GM19455 (cell line): ENCODE measurements around the gene AHCTF1.
A peak's percentile ranks its signal among the peaks of the same experiment; 100 is the strongest.
"Not testable (repeated sequence)": the region's sequence is repeated elsewhere in the genome, so short reads cannot be mapped to it uniquely, and the experiment has no call there.

Source experiments
- ATAC-seq: cut with Tn5 transposase; IDR thresholded peaks from one replicate; pipeline ENCODE4 v1.9.1; 2021; ENCODE audit not compliant: unreplicated experiment

AHCTF1 gene

GRCh38 chr1:246840761-246841160, 91.0 kb downstream of the AHCTF1 start:
- not testable (repeated sequence) for ATAC-seq

DNA sequence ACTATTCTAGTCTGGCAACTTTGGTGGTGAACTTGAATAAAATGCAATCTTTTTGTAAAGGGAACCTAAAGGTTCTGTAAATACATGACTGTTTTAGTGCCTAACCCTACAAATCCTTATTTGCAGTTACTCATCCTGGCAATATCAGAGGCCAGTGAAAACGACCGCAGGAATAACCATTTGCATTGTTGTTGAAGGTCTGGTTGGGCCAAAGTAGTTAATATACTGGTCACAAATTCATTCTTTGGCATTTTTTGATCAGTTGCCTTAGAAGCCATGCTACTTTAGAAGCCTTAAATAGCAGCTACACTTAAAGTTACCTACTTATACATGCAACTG, 93.7 kb downstream of the AHCTF1 start:
- no peak for ATAC-seq

- ATAC-seq = peak; percentile 62
Measured at GRCh38 chr1:246837418-246838117, 94.2 kb downstream of the AHCTF1 start.

GRCh38 chr1:246836209-246836966, 95.4 kb downstream of the AHCTF1 start:
- ATAC-seq = no peak

- ATAC-seq = no peak
Measured at GRCh38 chr1:246831543-246831942, 100.2 kb downstream of the AHCTF1 start.

- ATAC-seq = no peak
Measured at GRCh38 chr1:246828818-246829217, 102.9 kb downstream of the AHCTF1 start.

- no peak for ATAC-seq
Measured at GRCh38 chr1:246827396-246827795, 104.4 kb downstream of the AHCTF1 start.

DNA sequence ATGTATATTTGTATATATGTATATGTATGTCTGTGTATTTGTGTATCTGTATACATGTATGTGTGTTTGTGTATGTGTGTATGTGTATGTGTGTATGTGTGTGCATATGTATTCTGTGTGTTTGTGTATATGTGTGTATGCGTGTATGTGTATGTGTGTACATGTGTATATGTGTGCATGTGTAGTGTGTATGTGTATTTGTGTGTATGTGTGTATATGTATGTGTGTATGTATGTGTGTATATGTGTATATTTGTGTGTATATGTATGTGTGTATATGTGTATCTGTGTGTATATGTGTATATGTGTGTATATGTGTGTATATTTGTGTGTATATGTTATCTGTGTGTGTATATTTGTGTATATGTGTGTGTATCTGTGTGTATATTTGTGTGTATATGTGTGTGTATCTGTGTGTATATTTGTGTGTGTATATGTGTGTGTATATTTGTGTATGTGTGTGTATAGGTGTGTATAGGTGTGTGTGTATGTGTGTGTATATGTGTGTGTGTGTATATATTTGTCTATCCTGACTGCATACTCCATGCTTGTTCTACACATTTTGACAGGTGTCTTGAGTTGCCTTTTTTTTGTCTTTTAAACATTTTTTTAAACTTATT, 106.1 kb downstream of the AHCTF1 start:
- ATAC-seq = no peak

- no peak for ATAC-seq
Measured at GRCh38 chr1:246824541-246824940, 107.2 kb downstream of the AHCTF1 start.

- not testable (repeated sequence) for ATAC-seq
Measured at GRCh38 chr1:246822154-246822553, 109.6 kb downstream of the AHCTF1 start.

- ATAC-seq = no peak
Measured at GRCh38 chr1:246820666-246821065, 111.1 kb downstream of the AHCTF1 start.

DNA sequence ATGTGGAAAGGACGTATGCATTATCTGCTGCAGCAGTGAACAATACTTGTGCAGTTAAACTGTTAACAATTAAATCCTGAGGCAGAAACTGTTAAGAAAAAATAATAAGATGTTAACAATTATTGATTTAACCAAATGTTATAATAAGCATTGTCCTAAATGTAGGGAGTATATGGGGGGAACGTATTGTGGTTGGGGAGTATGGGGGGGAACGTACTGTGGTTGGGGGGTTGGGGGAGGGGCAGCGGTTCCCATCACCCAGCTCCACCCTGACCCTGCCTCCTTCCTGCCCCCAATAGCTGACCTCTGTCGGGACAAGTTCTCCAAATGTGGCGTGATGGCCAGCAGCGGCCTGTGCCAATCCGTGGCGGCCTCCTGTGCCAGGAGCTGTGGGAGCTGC, 114.0 kb downstream of the AHCTF1 start:
- not testable (repeated sequence) for ATAC-seq

DNA sequence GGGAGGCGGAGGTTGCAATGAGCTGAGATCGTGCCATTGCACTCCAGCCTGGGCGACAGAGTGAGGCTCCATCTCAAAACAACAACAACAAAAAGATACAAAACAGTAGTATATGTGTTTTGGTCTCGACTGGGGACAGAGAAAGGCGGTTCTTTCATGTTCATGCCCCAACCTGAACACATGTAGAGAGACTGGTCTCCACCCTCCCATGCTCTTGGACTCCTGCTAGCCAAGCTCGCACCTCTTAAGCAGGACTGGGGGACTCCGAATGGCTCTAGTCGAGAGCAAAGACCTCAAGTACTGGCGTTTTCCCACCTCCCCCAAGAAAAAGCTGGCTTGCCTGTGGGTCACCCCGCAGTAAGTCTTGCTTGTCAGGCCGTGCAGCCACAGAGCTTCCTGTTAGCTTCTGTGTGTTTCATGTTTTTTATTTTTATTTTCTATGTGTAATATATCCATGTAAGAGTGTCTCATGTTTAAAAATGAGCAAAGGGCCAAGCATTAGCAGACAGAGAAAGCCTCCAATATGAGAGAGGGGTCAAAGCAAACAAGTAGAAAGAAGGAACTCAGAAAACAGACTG, 116.0 kb downstream of the AHCTF1 start:
- no peak for ATAC-seq

GRCh38 chr1:246814890-246815289, 116.9 kb downstream of the AHCTF1 start:
- ATAC-seq = no peak

DNA sequence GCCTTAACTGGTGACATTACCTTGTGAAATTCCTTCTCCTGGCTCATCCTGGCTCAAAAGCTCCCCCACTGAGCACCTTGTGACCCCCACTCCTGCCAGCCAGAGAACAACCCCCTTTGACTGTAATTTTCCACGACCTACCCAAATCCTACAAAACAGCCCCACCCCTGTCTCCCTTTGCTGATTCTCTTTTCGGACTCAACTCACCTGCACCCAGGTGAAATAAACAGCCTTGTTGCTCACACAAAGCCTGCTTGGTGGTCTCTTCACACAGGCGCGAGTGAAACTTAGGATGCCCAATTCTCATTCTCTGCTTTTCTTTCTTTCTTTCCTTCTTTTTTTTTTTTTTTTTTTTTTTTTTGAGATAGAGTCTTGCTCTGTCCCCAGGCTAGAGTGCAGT, 118.4 kb downstream of the AHCTF1 start:
- not testable (repeated sequence) for ATAC-seq

GRCh38 chr1:246811985-246812384, 119.8 kb downstream of the AHCTF1 start:
- no peak for ATAC-seq

DNA sequence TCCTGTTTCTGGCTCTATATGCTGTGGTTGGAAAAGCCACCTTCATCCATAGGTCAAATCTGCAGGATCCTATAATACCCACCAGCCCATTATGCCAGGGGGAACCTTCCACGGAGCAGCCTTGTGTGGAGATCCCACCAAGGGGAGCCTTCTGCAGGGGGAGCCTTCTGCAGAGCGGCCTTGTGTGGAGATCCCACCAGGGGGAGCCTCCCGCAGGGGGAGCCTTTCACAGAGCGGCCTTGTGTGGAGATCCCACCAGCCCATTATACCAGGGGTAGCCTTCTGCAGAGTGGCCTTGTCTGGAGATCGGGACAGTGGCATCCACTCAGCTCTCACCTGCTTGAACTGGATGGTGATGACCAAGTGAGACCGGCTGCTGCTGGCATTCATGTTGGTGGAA, 122.3 kb downstream of the AHCTF1 start:
- no peak for ATAC-seq

GRCh38 chr1:246805135-246805716, 126.5 kb downstream of the AHCTF1 start:
- ATAC-seq = no peak

GRCh38 chr1:246803883-246804282, 127.9 kb downstream of the AHCTF1 start:
- ATAC-seq = no peak

- ATAC-seq = no peak
Measured at GRCh38 chr1:246803373-246803772, 128.4 kb downstream of the AHCTF1 start.

GRCh38 chr1:246801241-246802020, 130.3 kb downstream of the AHCTF1 start:
- ATAC-seq = no peak
